Neural cell (in vitro differentiated cells): ENCODE measurements around the gene SLC9C1. TPM values are rescaled to one million over a fixed set of nuclear protein-coding genes. Genes with fewer than 3 reads are reported as not detected.

ENCODE experiments used
- H2AFZ ChIP-seq: fragments of 200-600, 300-800 bp; sonication (generic), shearing (Covaris generic); 2 replicates; pipeline ENCODE4 v1.6.0; 2014; ENCODE audit warnings: low read depth, mild to moderate bottlenecking, antibody characterized with exemption, low read length, moderate library complexity
- H3F3A ChIP-seq: fragments of 200-600 bp; shearing (Covaris generic); 2 replicates; pipeline ENCODE4 v1.6.1; 2016; ENCODE audit warnings: mild to moderate bottlenecking, moderate library complexity, mixed read lengths, antibody characterized with exemption, low read length; ENCODE audit not compliant: insufficient read depth, poor library complexity, severe bottlenecking
- H3K27ac ChIP-seq: fragments of 200-600, 300-800 bp; sonication (generic), shearing (Covaris generic); 2 replicates; pipeline ENCODE4 v1.5.1; 2014; ENCODE audit warnings: mild to moderate bottlenecking, low read length, moderate library complexity
- H3K27me3 ChIP-seq: fragments of 300-800, 200-600 bp; sonication (generic), shearing (Covaris generic); 2 replicates; pipeline ENCODE4 v1.6.0; 2014; ENCODE audit warnings: mild to moderate bottlenecking, low read depth, low read length, moderate library complexity; ENCODE audit not compliant: insufficient read depth
- H3K36me3 ChIP-seq: fragments of 300-800, 200-600 bp; sonication (generic), shearing (Covaris generic); 2 replicates; pipeline ENCODE4 v1.5.1; 2014; ENCODE audit warnings: mild to moderate bottlenecking, antibody characterized with exemption, low read length, moderate library complexity; ENCODE audit not compliant: insufficient read depth
- H3K4me2 ChIP-seq: fragments of 300-800, 200-600 bp; sonication (generic), shearing (Covaris generic); 2 replicates; pipeline ENCODE4 v1.6.0; 2014; ENCODE audit warnings: mild to moderate bottlenecking, low read length
- H3K4me3 ChIP-seq: fragments of 300-800, 200-600 bp; sonication (generic), shearing (Covaris generic); 2 replicates; pipeline ENCODE4 v1.5.1; 2014; ENCODE audit warnings: mild to moderate bottlenecking, low read length, moderate library complexity
- H3K79me2 ChIP-seq: fragments of 200-600 bp; shearing (Covaris generic); replicated peaks from 2 replicates; pipeline ENCODE4 v1.6.0; 2014; ENCODE audit warnings: mild to moderate bottlenecking, low read length, moderate library complexity; ENCODE audit not compliant: insufficient read depth
- H3K9ac ChIP-seq: fragments of 300-800, 200-600 bp; sonication (generic), shearing (Covaris generic); 2 replicates; pipeline ENCODE4 v1.6.1; 2016; ENCODE audit warnings: mild to moderate bottlenecking, low read length, mixed read lengths
- H3K9me2 ChIP-seq: fragments of 200-600 bp; shearing (Covaris generic); 2 replicates; pipeline ENCODE4 v1.6.1; 2016; ENCODE audit warnings: mild to moderate bottlenecking, low read length, mixed read lengths; ENCODE audit not compliant: insufficient read depth
- H3K9me3 ChIP-seq: fragments of 200-600, 300-800 bp; sonication (generic), shearing (Covaris generic); 2 replicates; pipeline ENCODE4 v1.6.1; 2016; ENCODE audit warnings: mild to moderate bottlenecking, mixed run types, low read length, moderate library complexity, mixed read lengths
- H4K20me1 ChIP-seq: fragments of 200-600 bp; shearing (Covaris generic); 2 replicates; pipeline ENCODE4 v1.6.1; 2016; ENCODE audit warnings: mild to moderate bottlenecking, mixed run types; ENCODE audit not compliant: insufficient read depth
- EP300 ChIP-seq: fragments of 450-650 bp; conservative IDR thresholded peaks from 2 replicates; pipeline ENCODE4 v1.6.1; 2014; ENCODE audit warnings: antibody characterized with exemption, mild to moderate bottlenecking, moderate library complexity; ENCODE audit not compliant: poor library complexity, severe bottlenecking
- EZH2 ChIP-seq: fragments of 200-600, 300-800 bp; shearing (Covaris generic), sonication (generic); IDR thresholded peaks from 2 replicates; pipeline ENCODE4 v1.6.1; 2014; ENCODE audit warnings: antibody characterized with exemption, low read length, borderline replicate concordance, mild to moderate bottlenecking; ENCODE audit not compliant: insufficient read depth, poor library complexity, severe bottlenecking
- MXI1 ChIP-seq: fragments of 450-650 bp; conservative IDR thresholded peaks from 2 replicates; pipeline ENCODE4 v1.6.1; 2014; ENCODE audit warnings: antibody characterized with exemption, mild to moderate bottlenecking; ENCODE audit not compliant: poor library complexity, severe bottlenecking
- POLR2AphosphoS5 ChIP-seq: IDR thresholded peaks from 2 replicates; pipeline ENCODE4 v1.6.1; 2012
- SMC3 ChIP-seq: fragments of 450-650 bp; conservative IDR thresholded peaks from 2 replicates; pipeline ENCODE4 v1.6.1; 2014; ENCODE audit warnings: antibody characterized with exemption, mild to moderate bottlenecking, moderate library complexity; ENCODE audit not compliant: poor library complexity
- TAF1 ChIP-seq: IDR thresholded peaks from 2 replicates; pipeline ENCODE4 v1.6.1; 2012; ENCODE audit warnings: low read depth
- polyA plus RNA-seq: library from polyadenylated mRNA; depleted of rRNA; stranded (reverse); fragments of >200 nt; gene quantifications from 2 replicates; pipeline ENCODE4 v1.2.3, GENCODE V29; 2014
- TF ChIP-seq, protein P1 (sequence below): fragments of 450-650 bp; IDR thresholded peaks from 2 replicates; pipeline ENCODE4 v1.5.1; 2014; ENCODE audit warnings: antibody characterized with exemption, mild to moderate bottlenecking, moderate library complexity; ENCODE audit not compliant: poor library complexity, severe bottlenecking
- TF ChIP-seq, protein P2 (sequence below): IDR thresholded peaks from 2 replicates; pipeline ENCODE4 v1.6.1; 2012; ENCODE audit warnings: borderline replicate concordance

SLC9C1 gene
- polyA plus RNA-seq, 1 donor from 2014 or later: not detected

DNA sequence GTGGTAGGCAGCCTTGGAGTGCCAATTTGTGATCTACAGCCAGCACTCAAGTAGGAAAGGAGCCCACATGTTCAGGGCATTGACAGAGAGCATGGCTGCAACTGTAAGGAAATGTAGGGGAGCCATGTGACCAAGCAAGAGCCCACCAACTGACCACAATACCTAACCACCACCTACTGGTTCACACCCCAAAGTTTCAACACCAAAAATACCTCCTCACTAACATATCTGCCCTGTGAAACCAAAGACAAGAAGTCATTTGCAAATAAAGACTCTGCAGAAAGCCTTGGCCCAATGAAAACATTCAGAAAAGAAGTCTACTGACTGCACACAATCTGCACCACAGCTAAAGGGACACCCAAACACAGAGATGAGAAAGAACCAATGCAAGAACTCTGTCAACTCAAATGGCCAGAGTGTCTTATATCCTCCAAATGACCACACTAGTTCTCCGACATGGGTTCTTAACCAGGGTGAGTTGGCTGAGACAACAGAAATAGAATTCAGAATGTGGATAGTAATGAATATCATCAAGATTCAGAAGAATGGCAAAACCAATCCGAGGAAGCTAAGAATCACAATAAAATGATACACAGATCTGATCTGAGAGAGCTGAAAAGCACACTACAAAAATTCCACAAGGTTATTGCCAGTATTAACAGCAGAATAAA lies 40.6 kb downstream of the SLC9C1 start:
- H3K27ac ChIP-seq: no peak overlapping the region
- H3K9me3 ChIP-seq: peaks cover 4% of the 10 kb centered on the region
- H3K4me3 ChIP-seq: no peak overlapping the region
- TF ChIP-seq, protein P1, sequence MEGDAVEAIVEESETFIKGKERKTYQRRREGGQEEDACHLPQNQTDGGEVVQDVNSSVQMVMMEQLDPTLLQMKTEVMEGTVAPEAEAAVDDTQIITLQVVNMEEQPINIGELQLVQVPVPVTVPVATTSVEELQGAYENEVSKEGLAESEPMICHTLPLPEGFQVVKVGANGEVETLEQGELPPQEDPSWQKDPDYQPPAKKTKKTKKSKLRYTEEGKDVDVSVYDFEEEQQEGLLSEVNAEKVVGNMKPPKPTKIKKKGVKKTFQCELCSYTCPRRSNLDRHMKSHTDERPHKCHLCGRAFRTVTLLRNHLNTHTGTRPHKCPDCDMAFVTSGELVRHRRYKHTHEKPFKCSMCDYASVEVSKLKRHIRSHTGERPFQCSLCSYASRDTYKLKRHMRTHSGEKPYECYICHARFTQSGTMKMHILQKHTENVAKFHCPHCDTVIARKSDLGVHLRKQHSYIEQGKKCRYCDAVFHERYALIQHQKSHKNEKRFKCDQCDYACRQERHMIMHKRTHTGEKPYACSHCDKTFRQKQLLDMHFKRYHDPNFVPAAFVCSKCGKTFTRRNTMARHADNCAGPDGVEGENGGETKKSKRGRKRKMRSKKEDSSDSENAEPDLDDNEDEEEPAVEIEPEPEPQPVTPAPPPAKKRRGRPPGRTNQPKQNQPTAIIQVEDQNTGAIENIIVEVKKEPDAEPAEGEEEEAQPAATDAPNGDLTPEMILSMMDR: no peak
- no peak for TF ChIP-seq MXI1
- TF ChIP-seq, protein P2, sequence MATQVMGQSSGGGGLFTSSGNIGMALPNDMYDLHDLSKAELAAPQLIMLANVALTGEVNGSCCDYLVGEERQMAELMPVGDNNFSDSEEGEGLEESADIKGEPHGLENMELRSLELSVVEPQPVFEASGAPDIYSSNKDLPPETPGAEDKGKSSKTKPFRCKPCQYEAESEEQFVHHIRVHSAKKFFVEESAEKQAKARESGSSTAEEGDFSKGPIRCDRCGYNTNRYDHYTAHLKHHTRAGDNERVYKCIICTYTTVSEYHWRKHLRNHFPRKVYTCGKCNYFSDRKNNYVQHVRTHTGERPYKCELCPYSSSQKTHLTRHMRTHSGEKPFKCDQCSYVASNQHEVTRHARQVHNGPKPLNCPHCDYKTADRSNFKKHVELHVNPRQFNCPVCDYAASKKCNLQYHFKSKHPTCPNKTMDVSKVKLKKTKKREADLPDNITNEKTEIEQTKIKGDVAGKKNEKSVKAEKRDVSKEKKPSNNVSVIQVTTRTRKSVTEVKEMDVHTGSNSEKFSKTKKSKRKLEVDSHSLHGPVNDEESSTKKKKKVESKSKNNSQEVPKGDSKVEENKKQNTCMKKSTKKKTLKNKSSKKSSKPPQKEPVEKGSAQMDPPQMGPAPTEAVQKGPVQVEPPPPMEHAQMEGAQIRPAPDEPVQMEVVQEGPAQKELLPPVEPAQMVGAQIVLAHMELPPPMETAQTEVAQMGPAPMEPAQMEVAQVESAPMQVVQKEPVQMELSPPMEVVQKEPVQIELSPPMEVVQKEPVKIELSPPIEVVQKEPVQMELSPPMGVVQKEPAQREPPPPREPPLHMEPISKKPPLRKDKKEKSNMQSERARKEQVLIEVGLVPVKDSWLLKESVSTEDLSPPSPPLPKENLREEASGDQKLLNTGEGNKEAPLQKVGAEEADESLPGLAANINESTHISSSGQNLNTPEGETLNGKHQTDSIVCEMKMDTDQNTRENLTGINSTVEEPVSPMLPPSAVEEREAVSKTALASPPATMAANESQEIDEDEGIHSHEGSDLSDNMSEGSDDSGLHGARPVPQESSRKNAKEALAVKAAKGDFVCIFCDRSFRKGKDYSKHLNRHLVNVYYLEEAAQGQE: no peak
- H3K4me2 ChIP-seq: no peak overlapping the region
- H3K9ac ChIP-seq: no peak overlapping the region
- H2AFZ ChIP-seq: no peak overlapping the region
- H3K36me3 ChIP-seq: no peaks in the 10 kb centered on the region
- H3F3A ChIP-seq: no peaks in the 10 kb centered on the region
- H3K27me3 ChIP-seq: no peaks in the 10 kb centered on the region
- H3K79me2 ChIP-seq: no peaks in the 10 kb centered on the region
- no peaks in the 10 kb centered on the region for H3K9me2 ChIP-seq
- no peaks in the 10 kb centered on the region for H4K20me1 ChIP-seq

DNA sequence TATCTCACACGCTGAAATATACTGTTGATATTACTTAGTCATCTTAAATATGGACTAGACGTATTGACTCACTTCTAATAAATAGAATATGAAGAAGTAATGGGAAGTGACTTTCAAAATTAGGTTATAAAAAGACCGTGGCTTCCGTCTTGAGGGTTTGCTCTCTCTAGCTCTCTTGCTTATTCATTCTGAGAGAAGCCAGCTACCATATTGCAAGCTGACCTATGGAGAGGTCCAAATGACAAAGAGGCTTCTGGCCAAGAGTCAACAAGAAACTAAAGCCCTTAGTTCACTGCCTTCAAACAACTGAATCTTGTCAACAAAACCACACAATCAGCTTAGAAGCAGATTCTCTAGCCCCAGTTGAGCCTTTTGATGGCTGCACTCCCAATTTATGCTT lies 46.1 kb downstream of the SLC9C1 start:
- Histone ChIP-seq H3K9me2 (no peaks in the 10 kb centered on the region), H3K9me3 (no peaks in the 10 kb centered on the region), H3K9ac (no peak overlapping the region), H3K79me2 (no peaks in the 10 kb centered on the region), H3K4me3 (no peak overlapping the region), H3F3A (no peaks in the 10 kb centered on the region), H4K20me1 (no peaks in the 10 kb centered on the region), H2AFZ (no peak overlapping the region), H3K27me3 (no peaks in the 10 kb centered on the region), H3K27ac (no peak overlapping the region), H3K36me3 (no peaks in the 10 kb centered on the region), H3K4me2 (no peak overlapping the region)
- TF ChIP-seq EZH2 (no peak), TAF1 (no peak), MXI1 (no peak), SMC3 (no peak), POLR2AphosphoS5 (no peak), EP300 (no peak)
- TF ChIP-seq, protein P1: no peak
- TF ChIP-seq, protein P2: no peak
